Aorta (tissue), 5 donors: ENCODE measurements around the gene RNPEPL1. TPM values are rescaled to one million over a fixed set of nuclear protein-coding genes. Genes with fewer than 3 reads are reported as not detected.
A peak's percentile ranks its signal among the peaks of the same experiment; 100 is the strongest.

ENCODE experiments used
- ATAC-seq: fragments of 200-7000 bp; cut with Tn5 transposase; one replicate; pipeline ENCODE4 v1.9.1; 2022; ENCODE audit warnings: moderate library complexity; ENCODE audit not compliant: low FRiP score
- DNase-seq, 2 donors: peaks; one replicate each; pipeline ENCODE4 v3.0.0-alpha.2; 2020
- H3K27ac ChIP-seq, 2 donors: one replicate each; pipeline ENCODE4 v1.5.1; 2013; ENCODE audit warnings: low read length in 2 of 2, mild to moderate bottlenecking in 2 of 2, moderate library complexity in 2 of 2, control low read depth in 1 of 2, inconsistent platforms in 1 of 2, low read depth in 1 of 2
- H3K27me3 ChIP-seq, 2 donors: one replicate each; pipeline ENCODE4 v1.6.1; 2013; ENCODE audit warnings: control low read depth in 1 of 2, low read length in 1 of 2, mild to moderate bottlenecking in 1 of 2, moderate library complexity in 1 of 2; ENCODE audit not compliant: insufficient read depth in 2 of 2, control insufficient read depth in 1 of 2
- H3K36me3 ChIP-seq, 2 donors: one replicate each; pipeline ENCODE4 v1.6.1; 2013; ENCODE audit warnings: control low read depth in 1 of 2, low read length in 1 of 2, mild to moderate bottlenecking in 1 of 2; ENCODE audit not compliant: insufficient read depth in 2 of 2, control insufficient read depth in 1 of 2
- H3K4me1 ChIP-seq, 2 donors: one replicate each; pipeline ENCODE4 v1.6.1; 2013; ENCODE audit warnings: low read length in 2 of 2, control low read depth in 1 of 2, mild to moderate bottlenecking in 1 of 2, moderate library complexity in 1 of 2; ENCODE audit not compliant: insufficient read depth in 2 of 2, control insufficient read depth in 1 of 2
- H3K4me3 ChIP-seq, 2 donors: one replicate each; pipeline ENCODE4 v1.5.1; 2013; ENCODE audit warnings: low read length in 2 of 2, control low read depth in 1 of 2, mild to moderate bottlenecking in 1 of 2
- H3K9me3 ChIP-seq: one replicate; pipeline ENCODE4 v1.6.1; 2013; ENCODE audit warnings: mild to moderate bottlenecking, low read length; ENCODE audit not compliant: control insufficient read depth
- WGBS, 2 donors: extraction: QIAGEN DNeasy Blood & Tissue Kit; methylation state at CpG; one replicate each; pipeline ENCODE4 v1.1.7; 2013; 5-methylcytosine and 5-hydroxymethylcytosine counted together
- intact Hi-C, 2 donors: fragments of 100-400 bp; cut with DNase I; formaldehyde crosslinking; loops; one replicate each; pipeline versions ENCODE4 v1.14.2 to v1.15.0; 2022
- polyA plus RNA-seq, 2 donors: library from polyadenylated mRNA; stranded (reverse); fragments of 200-250 nt; gene quantifications; one replicate each; pipeline ENCODE4 v1.2.3, GENCODE V29; 2013
- total RNA-seq, 2 donors: library from RNA; stranded (reverse); fragmentation: NEBNext Ultra II Directional; extraction: Animal tissue kit (Norgen Biotek cat#: 25700); gene quantifications; one replicate each; pipeline ENCODE4 v1.2.1, GENCODE V29; 2021
- donor health status: healthy with polysubstance abuse.
- donor health status: Bipolar disorder and iron deficiency.
- donor health status: DM: no; HTN: no; CAD: no.
- donor health status: DM: no; HTN: no; CAD: no.
- donor health status: DM: yes; HTN: yes; CAD: no.

RNPEPL1 gene
- total and polyA plus RNA-seq, 4 donors = 42.9 to 108 (median 47.6) TPM

GRCh38 chr2:240577281-240578109 lies 9.2 kb downstream of the RNPEPL1 start:
- Histone ChIP-seq H3K36me3 (peaks cover 0 to 2% of the 10 kb centered on the region in 2 donors), H3K27me3 (no peaks in the 10 kb centered on the region), H3K9me3 (no peaks in the 10 kb centered on the region), H3K4me3 (no peak overlapping the region), H3K4me1 (no peaks in the 10 kb centered on the region), H3K27ac (no peak overlapping the region)
- ATAC-seq = no peak
- peak in 1 of 2 donors; percentile 21 for DNase-seq
- intact Hi-C loops = no loop called here
- 86 to 87% methylated on average over 25 to 26 of the region's 26 CpGs for WGBS, 2 donors

- Histone ChIP-seq H3K9me3 (no peaks in the 10 kb centered on the region), H3K36me3 (peaks cover 0 to 2% of the 10 kb centered on the region in 2 donors), H3K27me3 (no peaks in the 10 kb centered on the region), H3K4me3 (no peak overlapping the region), H3K4me1 (no peaks in the 10 kb centered on the region), H3K27ac (no peak overlapping the region)
- no peak for ATAC-seq
- DNase-seq = no peak
- intact Hi-C loops = no loop called here
- 81 to 87% methylated on average over 9 of the region's 9 CpGs for WGBS, 2 donors
Measured at GRCh38 chr2:240578110-240578450, 9.8 kb downstream of the RNPEPL1 start.

GRCh38 chr2:240578488-240578887 lies 10.2 kb downstream of the RNPEPL1 start:
- Histone ChIP-seq H3K4me1 (no peaks in the 10 kb centered on the region), H3K27me3 (no peaks in the 10 kb centered on the region), H3K27ac (no peak overlapping the region), H3K36me3 (peaks cover 0 to 2% of the 10 kb centered on the region in 2 donors), H3K4me3 (no peak overlapping the region), H3K9me3 (no peaks in the 10 kb centered on the region)
- WGBS, 2 donors = 83 to 90% methylated on average over 8 of the region's 8 CpGs
- intact Hi-C loops = no loop called here
- ATAC-seq (no peak), DNase-seq (no peak)

- no peak for DNase-seq
- Histone ChIP-seq H3K4me1 (no peaks in the 10 kb centered on the region), H3K27me3 (no peaks in the 10 kb centered on the region), H3K36me3 (peaks cover 0 to 2% of the 10 kb centered on the region in 2 donors), H3K9me3 (no peaks in the 10 kb centered on the region), H3K4me3 (no peak overlapping the region), H3K27ac (no peak overlapping the region)
- intact Hi-C loops = no loop called here
- ATAC-seq = no peak
- WGBS, 2 donors = 85 to 92% methylated on average over 12 of the region's 12 CpGs
Measured at GRCh38 chr2:240579071-240579762, 10.9 kb downstream of the RNPEPL1 start.

- 56 to 58% methylated on average over 27 of the region's 27 CpGs for WGBS, 2 donors
- Histone ChIP-seq H3K4me1 (no peaks in the 10 kb centered on the region), H3K27ac (peak overlapping the region in 1 of 2 donors; percentile 7), H3K36me3 (no peaks in the 10 kb centered on the region), H3K27me3 (no peaks in the 10 kb centered on the region), H3K9me3 (no peaks in the 10 kb centered on the region), H3K4me3 (no peak overlapping the region)
- peak in 1 of 2 donors; percentile 81 for DNase-seq
- intact Hi-C loops = no loop called here
- ATAC-seq = peak; percentile 34
Measured at GRCh38 chr2:240579771-240580614, 11.7 kb downstream of the RNPEPL1 start.

- 91 to 97% methylated on average over 5 of the region's 5 CpGs for WGBS, 2 donors
Measured at GRCh38 chr2:240581811-240582210, 13.5 kb downstream of the RNPEPL1 start.

GRCh38 chr2:240582781-240583180 lies 14.5 kb downstream of the RNPEPL1 start:
- no peak overlapping the region for H3K27ac ChIP-seq
- DNase-seq (no peak), ATAC-seq (no peak)
- H3K27me3 ChIP-seq = no peaks in the 10 kb centered on the region
- H3K4me1 ChIP-seq = no peaks in the 10 kb centered on the region
- H3K36me3 ChIP-seq = no peaks in the 10 kb centered on the region
- intact Hi-C loops = no loop called here
- 82 to 88% methylated on average over 3 of the region's 3 CpGs for WGBS, 2 donors
- H3K9me3 ChIP-seq = no peaks in the 10 kb centered on the region
- no peak overlapping the region for H3K4me3 ChIP-seq

More at GRCh38 chr2:240581811-240582210, 13.5 kb downstream of the RNPEPL1 start:
- no peaks in the 10 kb centered on the region for H3K27me3 ChIP-seq
- H3K27ac ChIP-seq = no peak overlapping the region
- intact Hi-C loops = no loop called here
- H3K4me1 ChIP-seq = no peaks in the 10 kb centered on the region
- DNase-seq (no peak), ATAC-seq (no peak)
- H3K9me3 ChIP-seq = no peaks in the 10 kb centered on the region
- no peak overlapping the region for H3K4me3 ChIP-seq
- H3K36me3 ChIP-seq = no peaks in the 10 kb centered on the region

- DNase-seq (peak in 1 of 2 donors; percentile 37), ATAC-seq (no peak)
- Histone ChIP-seq H3K4me3 (no peak overlapping the region), H3K27me3 (no peaks in the 10 kb centered on the region), H3K9me3 (no peaks in the 10 kb centered on the region), H3K27ac (no peak overlapping the region), H3K36me3 (no peaks in the 10 kb centered on the region), H3K4me1 (no peaks in the 10 kb centered on the region)
- intact Hi-C loops = no loop called here
- WGBS, 2 donors = 87 to 90% methylated on average over 4 of the region's 4 CpGs
Measured at GRCh38 chr2:240583774-240584173, 15.5 kb downstream of the RNPEPL1 start.
